OCI-LY1 (cell line): ENCODE results near the gene YWHAQ.
"Not testable (repeated sequence)": the region's sequence is repeated elsewhere in the genome, so short reads cannot be mapped to it uniquely, and the experiment has no call there.

Experiments used
- H2AFZ ChIP-seq: fragments of 200-600 bp; sonication (generic), shearing (Covaris generic); 2 replicates; pipeline ENCODE4 v1.6.0; 2014; ENCODE audit warnings: antibody characterized with exemption, mild to moderate bottlenecking, low read length
- H3F3A ChIP-seq: fragments of 200-600 bp; sonication (generic), shearing (Covaris generic); 2 replicates; pipeline ENCODE4 v1.6.0; 2014; ENCODE audit warnings: mild to moderate bottlenecking, antibody characterized with exemption, low read length, moderate library complexity; ENCODE audit not compliant: insufficient read depth
- H3K27ac ChIP-seq: fragments of 200-600 bp; sonication (generic); 2 replicates; pipeline ENCODE4 v1.5.1; 2014; ENCODE audit warnings: low read length, mixed run types, mild to moderate bottlenecking, low read depth; ENCODE audit not compliant: poor library complexity, severe bottlenecking
- H3K27me3 ChIP-seq: fragments of 200-600 bp; sonication (generic); 2 replicates; pipeline ENCODE4 v1.6.0; 2014; ENCODE audit warnings: antibody characterized with exemption, mild to moderate bottlenecking, low read length, moderate library complexity; ENCODE audit not compliant: insufficient read depth
- H3K36me3 ChIP-seq: fragments of 200-600 bp; sonication (generic); 2 replicates; pipeline ENCODE4 v1.6.1; 2014; ENCODE audit warnings: mild to moderate bottlenecking, antibody characterized with exemption, low read length, moderate library complexity, mixed read lengths; ENCODE audit not compliant: insufficient read depth
- H3K4me1 ChIP-seq: fragments of 200-600 bp; sonication (generic); 2 replicates; pipeline ENCODE4 v1.5.1; 2014; ENCODE audit warnings: mild to moderate bottlenecking, low read length, moderate library complexity; ENCODE audit not compliant: insufficient read depth, severe bottlenecking
- H3K4me2 ChIP-seq: fragments of 200-600 bp; sonication (generic), shearing (Covaris generic); 2 replicates; pipeline ENCODE4 v1.6.1; 2014; ENCODE audit warnings: low read length
- H3K4me3 ChIP-seq: fragments of 200-600 bp; sonication (generic); 2 replicates; pipeline ENCODE4 v1.5.1; 2014; ENCODE audit warnings: low read length, low read depth, mild to moderate bottlenecking, mixed read lengths; ENCODE audit not compliant: poor library complexity, severe bottlenecking
- H3K79me2 ChIP-seq: fragments of 200-600 bp; shearing (Covaris generic); 2 replicates; pipeline ENCODE4 v1.6.1; 2016; ENCODE audit warnings: mixed run types, low read length, mixed read lengths; ENCODE audit not compliant: insufficient read depth
- H3K9ac ChIP-seq: fragments of 200-600 bp; sonication (generic), shearing (Covaris generic); 2 replicates; pipeline ENCODE4 v1.6.1; 2014; ENCODE audit warnings: mild to moderate bottlenecking, low read length, mixed read lengths
- H3K9me2 ChIP-seq: fragments of 200-600 bp; sonication (generic), shearing (Covaris generic); 2 replicates; pipeline ENCODE4 v1.6.1; 2014; ENCODE audit warnings: low read depth, mild to moderate bottlenecking, low read length, mixed read lengths
- H3K9me3 ChIP-seq: fragments of 200-600 bp; shearing (Covaris generic); 2 replicates; pipeline ENCODE4 v1.6.1; 2014; ENCODE audit warnings: low read length, mixed read lengths
- H4K20me1 ChIP-seq: fragments of 200-600 bp; sonication (generic), shearing (Covaris generic); 2 replicates; pipeline ENCODE4 v1.6.0; 2016; ENCODE audit warnings: mild to moderate bottlenecking, low read length; ENCODE audit not compliant: insufficient read depth
- CTCF ChIP-seq: fragments of 200-600 bp; sonication (generic), shearing (Covaris generic); IDR thresholded peaks from 2 replicates; pipeline ENCODE4 v1.5.1; 2017; ENCODE audit warnings: mild to moderate bottlenecking, antibody characterized with exemption, low read length, moderate library complexity, mixed read lengths
- EZH2 ChIP-seq: fragments of 200-600 bp; sonication (generic), shearing (Covaris generic); IDR thresholded peaks from 2 replicates; pipeline ENCODE4 v1.8.0; 2017; ENCODE audit warnings: borderline replicate concordance, mixed run types, mild to moderate bottlenecking, antibody characterized with exemption, low read length, moderate library complexity, mixed read lengths

The YWHAQ gene

DNA sequence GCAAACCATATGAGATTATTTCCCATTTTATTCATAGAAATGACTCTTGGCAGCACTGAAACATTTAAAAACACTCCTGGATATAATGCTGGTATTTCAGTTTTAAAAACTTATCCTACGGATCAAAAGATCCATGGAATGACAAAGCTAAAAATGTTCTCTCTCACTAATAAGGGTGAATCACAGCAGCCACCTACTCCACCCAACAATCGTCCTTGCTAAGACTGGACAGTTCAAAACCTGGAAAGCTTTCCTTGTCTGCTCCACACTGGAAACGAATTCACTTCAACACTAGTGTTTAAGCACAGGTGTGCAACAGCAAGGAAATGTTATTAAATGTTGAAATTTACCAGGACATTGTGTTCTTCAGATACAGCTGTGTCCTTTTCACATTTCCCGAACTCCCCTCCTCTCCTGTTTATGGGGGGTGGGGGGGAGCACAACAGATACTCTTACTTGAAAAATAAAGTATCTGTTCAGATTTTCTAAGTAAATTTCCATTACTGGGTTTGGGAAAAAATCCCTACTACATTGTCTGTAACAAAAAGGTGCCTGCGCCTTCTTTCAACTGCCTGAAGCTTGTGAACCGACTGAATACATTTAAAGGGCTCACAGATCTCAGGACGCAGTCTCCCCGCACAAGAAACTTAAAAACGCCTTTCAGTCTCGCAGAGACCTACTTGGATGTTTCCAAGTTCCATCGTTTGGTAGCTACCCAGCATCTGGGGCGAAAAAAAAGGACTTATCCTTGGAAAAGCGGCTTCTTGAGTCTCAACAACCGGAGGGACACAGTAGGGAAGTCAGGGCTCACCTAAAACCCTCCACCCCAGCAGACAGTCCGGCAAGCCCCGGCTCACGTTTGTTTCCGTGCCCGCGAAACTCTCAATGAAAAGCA, 1.3 kb downstream of the YWHAQ start:
- H4K20me1 ChIP-seq = no peaks in the 10 kb centered on the region
- TF ChIP-seq CTCF = no peak
- TF ChIP-seq EZH2 = no peak
- peaks cover 17% of the 10 kb centered on the region; the same call in 1 of the 2 replicates for H3K27me3 ChIP-seq
- H3K79me2 ChIP-seq = peaks cover 56% of the 10 kb centered on the region
- H3K9me3 ChIP-seq = no peaks in the 10 kb centered on the region
- H3K4me1 ChIP-seq = peaks cover 47% of the 10 kb centered on the region
- H3F3A ChIP-seq = no peaks in the 10 kb centered on the region
- no peaks in the 10 kb centered on the region for H3K9me2 ChIP-seq
- H3K9ac ChIP-seq = peak overlapping the region; percentile 79
- H3K36me3 ChIP-seq = peaks cover 51% of the 10 kb centered on the region
- no peak overlapping the region for H2AFZ ChIP-seq
- peak overlapping the region; percentile 74 for H3K4me3 ChIP-seq
- H3K4me2 ChIP-seq = peak overlapping the region; percentile 71
- peak overlapping the region; percentile 6 for H3K27ac ChIP-seq

GRCh38 chr2:9627310-9627709, 3.5 kb downstream of the YWHAQ start:
- Histone ChIP-seq H3K27me3 (peaks cover 8% of the 10 kb centered on the region; the same call in 1 of the 2 replicates), H3K4me3 (no peak overlapping the region), H3K4me1 (peaks cover 47% of the 10 kb centered on the region), H3K9ac (peak overlapping the region; percentile 17; the same call in 1 of the 2 replicates), H4K20me1 (no peaks in the 10 kb centered on the region), H3K79me2 (peaks cover 77% of the 10 kb centered on the region), H3K27ac (no peak overlapping the region), H3K9me2 (no peaks in the 10 kb centered on the region), H3K36me3 (peaks cover 71% of the 10 kb centered on the region), H3K9me3 (no peaks in the 10 kb centered on the region), H3F3A (no peaks in the 10 kb centered on the region), H3K4me2 (peak overlapping the region; percentile 71), H2AFZ (no peak overlapping the region)
- TF ChIP-seq EZH2 (no peak), CTCF (no peak)

DNA sequence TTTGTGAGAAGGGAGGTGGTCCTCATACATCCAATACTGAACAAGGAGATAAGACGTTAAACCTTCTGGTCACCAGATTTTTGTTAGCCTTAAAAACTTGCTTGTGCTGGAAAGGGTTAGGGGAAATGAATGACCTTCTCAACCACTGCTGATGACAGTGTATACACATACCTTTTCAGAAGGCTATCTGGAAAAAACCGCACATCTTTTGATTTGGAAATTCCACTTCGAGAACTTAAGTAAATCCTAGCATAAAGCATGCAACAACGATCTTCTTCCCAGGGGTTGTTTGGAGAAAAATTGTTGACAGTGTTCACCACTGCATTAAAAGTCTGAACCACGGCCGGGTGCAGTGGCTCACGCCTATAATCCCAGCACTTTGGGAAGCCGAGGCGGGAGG, 7.6 kb downstream of the YWHAQ start:
- Histone ChIP-seq H4K20me1 (no peaks in the 10 kb centered on the region), H3K27ac (no peak overlapping the region), H3K36me3 (peaks cover 91% of the 10 kb centered on the region), H2AFZ (no peak overlapping the region), H3F3A (no peaks in the 10 kb centered on the region), H3K9me2 (no peaks in the 10 kb centered on the region), H3K4me3 (no peak overlapping the region), H3K9me3 (no peaks in the 10 kb centered on the region), H3K4me1 (peaks cover 49% of the 10 kb centered on the region), H3K9ac (no peak overlapping the region), H3K4me2 (no peak overlapping the region), H3K27me3 (no peaks in the 10 kb centered on the region), H3K79me2 (peaks cover 98% of the 10 kb centered on the region)
- TF ChIP-seq CTCF (no peak), EZH2 (no peak)

DNA sequence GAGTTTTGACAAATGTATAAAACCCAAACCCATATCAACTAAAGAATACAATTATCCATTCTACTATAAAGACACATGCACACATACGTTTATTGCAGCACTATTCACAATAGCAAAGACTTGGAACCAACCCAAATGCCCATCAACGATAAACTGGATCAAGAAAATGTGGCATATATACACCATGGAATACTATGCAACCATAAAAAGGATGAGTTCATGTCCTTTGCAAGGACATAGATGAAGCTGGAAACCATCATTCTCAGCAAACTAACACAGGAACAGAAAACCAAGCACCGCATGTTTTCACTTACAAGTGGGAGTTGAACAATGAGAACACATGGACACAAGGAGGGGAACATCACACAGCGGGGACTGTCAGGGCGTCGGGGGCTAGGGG, 9.1 kb downstream of the YWHAQ start:
- not testable (repeated sequence) for H3F3A ChIP-seq, H3K27me3 ChIP-seq, H3K27ac ChIP-seq, H4K20me1 ChIP-seq, H2AFZ ChIP-seq, H3K9me3 ChIP-seq, H3K4me3 ChIP-seq, H3K9me2 ChIP-seq, H3K9ac ChIP-seq, H3K4me2 ChIP-seq
- Histone ChIP-seq H3K36me3 (peaks cover 85% of the 10 kb centered on the region), H3K79me2 (peaks cover 98% of the 10 kb centered on the region), H3K4me1 (peaks cover 34% of the 10 kb centered on the region)
